Epithelial cell of proximal tubule (primary cell): ENCODE data around the gene AUTS2. TPM values are rescaled to one million over a fixed set of nuclear protein-coding genes. Genes with fewer than 3 reads are reported as not detected.

Experiments
- DNase-seq: peaks from one replicate; pipeline ENCODE4 v3.0.0-alpha.2; 2011; ENCODE audit warnings: low read depth
- H3K4me3 ChIP-seq: 2 replicates; pipeline ENCODE4 v1.5.1; 2011; ENCODE audit warnings: low read depth, mild to moderate bottlenecking, low read length
- CTCF ChIP-seq: conservative IDR thresholded peaks from 2 replicates; pipeline ENCODE4 v1.5.1; 2012; ENCODE audit warnings: low read depth, mild to moderate bottlenecking, low read length
- total RNA-seq: library from RNA; depleted of rRNA; stranded (reverse); fragments of >200 nt; gene quantifications from 2 replicates; pipeline ENCODE4 v1.2.3, GENCODE V29; 2015

AUTS2 gene
- total RNA-seq, 1 donor from 2014 or later, result 10.0 TPM

GRCh38 chr7:69795932-69796331, 197.7 kb downstream of the AUTS2 start:
- DNase-seq, result no peak
- no peak overlapping the region for H3K4me3 ChIP-seq
- no peak for TF ChIP-seq CTCF

GRCh38 chr7:69796416-69796815, 198.1 kb downstream of the AUTS2 start:
- no peak for TF ChIP-seq CTCF

GRCh38 chr7:69799048-69799697, 200.9 kb downstream of the AUTS2 start:
- H3K4me3 ChIP-seq, result no peak overlapping the region
- no peak for TF ChIP-seq CTCF
- DNase-seq, result no peak

More at GRCh38 chr7:69796416-69796815, 198.1 kb downstream of the AUTS2 start:
- DNase-seq, result no peak
- no peak overlapping the region for H3K4me3 ChIP-seq

GRCh38 chr7:69799990-69800389, 201.7 kb downstream of the AUTS2 start:
- H3K4me3 ChIP-seq, result no peak overlapping the region
- no peak for DNase-seq
- no peak for TF ChIP-seq CTCF

GRCh38 chr7:69800495-69800894, 202.2 kb downstream of the AUTS2 start:
- H3K4me3 ChIP-seq, result no peak overlapping the region
- DNase-seq, result peak; percentile 3
- TF ChIP-seq CTCF, result no peak

- TF ChIP-seq CTCF, result no peak
- DNase-seq, result no peak
- no peak overlapping the region for H3K4me3 ChIP-seq
Measured at GRCh38 chr7:69801729-69802682, 203.7 kb downstream of the AUTS2 start.
